GM19025 (cell line): ENCODE results near the gene SEMA6B.
"Not testable (repeated sequence)": the region's sequence is repeated elsewhere in the genome, so short reads cannot be mapped to it uniquely, and the experiment has no call there.

Experiments
- ATAC-seq: cut with Tn5 transposase; IDR thresholded peaks from one replicate; pipeline ENCODE4 v1.9.1; 2021; ENCODE audit warnings: mild to moderate bottlenecking, low read depth, moderate library complexity; ENCODE audit not compliant: unreplicated experiment

Gene SEMA6B

DNA sequence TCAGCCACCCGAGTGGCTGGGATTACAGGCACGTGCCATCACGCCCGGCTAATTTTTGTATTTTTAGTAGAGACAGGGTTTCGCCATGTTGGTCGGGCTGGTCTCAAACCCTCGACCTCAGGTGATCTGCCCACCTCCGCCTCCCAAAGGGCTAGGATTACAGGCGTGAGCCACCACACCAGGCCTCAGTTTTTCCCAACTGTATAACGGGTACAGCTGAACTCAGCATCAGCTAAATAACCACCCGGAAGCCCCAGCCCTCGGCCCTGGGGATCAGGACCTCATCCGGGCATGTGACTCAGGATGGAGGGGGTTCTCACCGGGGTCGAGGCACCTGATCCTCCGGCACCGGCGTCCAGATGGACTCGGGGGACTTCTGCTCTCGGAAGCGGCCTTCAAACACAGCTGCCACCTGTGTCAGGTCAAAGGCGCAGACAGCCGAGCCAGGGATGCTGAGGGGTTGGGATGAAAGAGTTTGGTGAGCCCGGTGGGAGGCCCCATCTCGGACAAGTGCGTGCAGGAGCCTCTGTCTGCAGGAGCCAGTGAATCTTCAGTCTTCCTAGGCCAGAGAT lies 8.9 kb downstream of the SEMA6B start:
- no peak for ATAC-seq

DNA sequence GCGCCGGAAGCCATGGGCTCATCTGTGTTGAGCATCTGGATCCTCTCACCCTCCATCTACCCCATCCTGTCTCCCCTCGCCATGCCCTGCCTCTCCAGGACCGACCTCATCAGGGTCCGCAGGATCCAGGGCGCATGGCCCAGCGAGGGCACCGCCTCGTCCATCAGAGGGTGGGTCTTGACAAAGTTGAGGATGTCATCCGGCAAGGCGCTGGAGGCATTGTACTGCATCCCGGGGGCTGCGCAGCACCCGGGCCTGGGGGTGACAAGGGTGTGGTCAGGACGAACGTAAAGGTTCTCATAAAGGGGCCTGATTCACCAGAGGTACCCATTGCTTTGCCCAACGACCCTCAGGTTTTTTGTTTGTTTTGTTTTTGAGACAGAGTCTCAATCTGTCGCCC lies 9.5 kb downstream of the SEMA6B start:
- ATAC-seq: no peak

GRCh38 chr19:4548238-4548584 lies 11.3 kb downstream of the SEMA6B start:
- no peak for ATAC-seq

DNA sequence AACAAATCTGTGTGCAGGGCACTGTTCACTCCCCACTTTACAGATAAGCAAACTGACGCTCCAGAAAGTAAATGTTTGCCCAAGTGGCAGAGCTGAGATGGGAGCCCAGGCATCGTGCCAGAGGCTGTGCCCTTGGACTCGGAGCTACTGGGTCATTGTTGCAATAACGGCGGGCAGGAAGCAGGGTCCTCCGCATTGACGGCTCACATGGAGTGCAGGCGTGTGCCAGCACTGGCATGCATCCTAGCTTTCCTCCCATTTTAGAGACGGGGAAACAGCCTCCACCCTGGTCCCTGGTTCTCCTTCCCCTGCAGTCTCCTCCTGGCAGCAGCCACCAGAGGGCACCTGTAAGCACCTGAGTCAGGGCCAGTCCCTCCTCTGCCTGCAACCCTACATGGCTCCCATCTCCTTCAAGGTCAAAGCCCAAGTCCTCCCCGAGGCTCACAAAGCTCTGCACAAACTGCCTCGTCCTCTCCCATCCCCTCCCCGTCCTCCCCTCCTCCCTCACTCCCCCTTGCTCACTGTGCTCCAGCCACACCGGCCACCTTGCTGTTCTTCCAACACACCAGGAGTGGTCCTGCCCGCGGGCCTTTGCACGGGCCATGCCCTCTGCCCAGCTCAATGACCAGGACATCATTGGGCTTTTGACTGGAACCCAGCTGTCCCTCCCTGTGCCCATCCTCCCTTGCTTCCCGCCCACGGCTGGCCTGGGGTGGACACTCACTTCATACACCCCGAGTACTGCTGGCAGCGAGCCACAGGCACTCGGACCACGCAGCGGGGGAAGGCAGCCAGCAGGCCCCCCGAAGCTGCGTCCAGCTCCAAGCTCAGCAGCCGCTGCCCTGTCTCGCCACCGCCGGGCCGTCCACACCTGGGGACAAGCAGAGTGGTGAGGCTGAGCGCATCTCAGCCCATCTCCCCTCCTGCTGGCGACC lies 11.9 kb downstream of the SEMA6B start:
- ATAC-seq: no peak

DNA sequence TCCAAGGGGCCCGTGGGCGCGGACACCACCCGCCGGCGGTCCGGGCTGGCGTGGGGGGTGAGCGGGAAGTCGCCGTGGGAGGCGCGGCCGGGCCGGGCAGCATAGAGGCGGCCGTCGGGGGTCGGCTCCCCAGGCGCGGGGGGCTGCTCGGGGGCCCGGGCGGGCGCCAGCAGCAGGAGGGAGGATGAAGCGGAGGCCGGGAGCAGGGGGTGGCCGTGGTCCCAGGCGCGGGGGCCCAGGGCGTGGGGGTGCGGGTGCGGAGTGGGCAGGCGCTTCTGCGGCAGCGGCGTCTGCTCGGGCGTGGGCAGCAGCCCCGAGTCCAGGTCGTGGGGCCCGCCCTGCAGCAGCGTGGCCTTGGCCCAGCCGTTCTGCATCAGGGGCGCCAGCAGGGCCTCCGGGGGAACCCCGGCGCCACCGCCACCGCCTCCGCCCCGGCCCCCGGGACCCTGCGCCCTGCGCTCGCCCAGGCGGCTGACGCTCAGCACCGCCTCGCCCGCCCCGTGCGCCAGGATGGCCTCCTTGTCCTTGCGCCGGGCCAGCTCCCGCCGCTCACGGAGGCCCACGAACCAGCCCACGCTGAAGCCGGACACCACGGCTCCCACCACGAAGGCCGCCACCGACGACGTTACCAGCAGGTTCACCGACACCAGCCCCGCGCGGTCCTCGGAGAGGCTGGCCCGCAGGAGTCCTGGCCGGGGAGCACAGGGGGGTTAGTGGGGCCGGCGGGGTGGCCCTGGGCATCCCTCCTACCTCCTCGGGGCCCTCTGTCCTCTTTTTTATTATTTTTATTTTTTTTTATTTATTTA lies 15.4 kb downstream of the SEMA6B start:
- no peak for ATAC-seq

GRCh38 chr19:4542896-4543841 lies 16.3 kb downstream of the SEMA6B start:
- no peak for ATAC-seq

GRCh38 chr19:4541806-4542145 lies 17.7 kb downstream of the SEMA6B start:
- not testable (repeated sequence) for ATAC-seq

DNA sequence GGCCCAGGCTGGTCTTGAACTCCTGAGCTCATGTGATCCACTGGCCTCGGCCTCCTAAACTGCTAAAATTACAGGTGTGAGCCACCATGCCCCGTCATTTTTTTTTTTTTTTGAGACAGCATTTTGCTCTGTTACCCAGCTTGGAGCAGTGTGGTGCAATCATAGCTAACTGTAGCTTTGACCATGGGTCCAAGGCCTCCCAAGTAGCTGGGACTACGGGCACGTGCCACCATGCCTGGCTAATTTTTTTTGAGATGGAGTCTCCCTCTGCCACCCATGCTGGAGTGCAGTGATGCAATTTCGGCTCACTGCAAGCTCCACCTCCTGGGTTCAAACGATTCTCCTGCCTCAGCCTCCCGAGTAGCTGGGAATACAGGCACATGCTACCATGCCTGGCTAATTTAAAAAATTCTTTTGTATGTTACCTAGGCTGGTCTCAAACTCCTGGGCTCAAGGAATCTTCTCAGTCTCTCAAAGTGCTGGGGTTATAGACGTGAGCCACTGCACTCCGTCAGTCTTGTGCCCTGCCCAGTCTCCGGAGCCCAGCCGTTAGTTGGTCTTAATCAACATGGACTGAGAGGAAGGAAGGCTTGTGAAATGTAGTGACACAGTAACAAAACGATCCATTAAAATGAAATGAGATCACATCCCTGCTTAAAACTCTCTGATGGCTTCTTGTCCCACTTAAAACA lies 18.2 kb downstream of the SEMA6B start:
- ATAC-seq: no peak

GRCh38 chr19:4539693-4540581 lies 19.5 kb downstream of the SEMA6B start, which contains the start of gene LRG1:
Gene LRG1, minus strand, starts transcription at chr19:4540036. Its CDS starts 23 bp downstream, at chr19:4540013.
- no peak for ATAC-seq

GRCh38 chr19:4539169-4539692 lies 20.3 kb downstream of the SEMA6B start:
- ATAC-seq: no peak

DNA sequence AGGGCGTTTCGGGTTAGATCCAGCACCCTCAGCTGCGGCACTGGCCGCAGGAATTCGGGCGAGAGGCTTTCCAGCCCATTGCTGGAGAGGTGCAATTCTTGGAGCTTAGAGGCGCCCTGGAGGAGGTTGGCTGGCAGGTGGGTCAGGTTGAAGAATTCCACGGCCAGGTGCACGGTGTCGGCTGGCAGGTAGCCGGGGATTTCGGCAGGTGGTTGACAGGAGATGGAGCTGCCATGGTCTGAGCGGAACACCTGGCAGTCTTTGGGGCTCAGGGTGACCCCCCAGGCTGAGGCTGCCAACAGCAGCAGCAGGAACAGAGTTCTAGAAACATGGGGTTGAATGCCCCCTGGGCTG lies 20.9 kb downstream of the SEMA6B start:
- ATAC-seq: no peak

DNA sequence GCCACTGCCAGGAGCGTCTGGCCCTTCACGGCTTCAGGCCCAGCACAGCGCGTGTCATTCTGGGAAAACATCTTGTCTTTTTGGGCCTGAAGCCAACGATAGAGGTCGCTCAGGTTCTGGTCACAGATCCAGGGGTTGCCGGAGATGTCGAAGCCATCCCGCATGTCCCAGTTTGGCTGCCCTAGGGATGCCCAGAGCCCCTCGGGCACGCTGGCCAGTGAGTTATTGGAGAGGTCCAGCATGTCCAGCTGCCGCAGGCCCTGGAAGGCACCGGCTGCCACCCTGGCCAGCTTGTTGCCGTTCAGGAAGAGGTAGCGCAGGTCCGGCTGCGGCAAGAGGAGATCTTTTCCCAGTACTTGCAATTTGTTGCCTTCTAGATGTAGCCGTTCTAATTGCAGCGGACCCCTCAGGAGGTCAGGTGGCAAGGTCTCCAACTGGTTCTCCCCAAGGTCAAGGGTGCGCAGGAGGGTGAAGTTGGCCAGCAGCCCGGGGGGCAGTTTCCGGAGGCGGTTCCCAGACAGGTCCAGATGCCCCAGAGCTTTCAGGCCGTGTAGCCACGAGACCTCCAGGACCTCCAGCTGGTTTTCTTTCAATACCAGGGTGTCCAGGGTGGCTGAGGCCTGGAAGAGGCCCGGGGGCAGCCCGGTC lies 21.4 kb downstream of the SEMA6B start:
- no peak for ATAC-seq

- no peak for ATAC-seq
These were observed 22.7 kb downstream of the SEMA6B start for GRCh38 chr19:4536798-4537197.

GRCh38 chr19:4534836-4535658 lies 24.4 kb downstream of the SEMA6B start, which contains the start of gene PLIN5:
Gene PLIN5, minus strand, starts transcription at chr19:4535224. Its CDS starts 1,150 bp downstream, at chr19:4534074.
- no peak for ATAC-seq

DNA sequence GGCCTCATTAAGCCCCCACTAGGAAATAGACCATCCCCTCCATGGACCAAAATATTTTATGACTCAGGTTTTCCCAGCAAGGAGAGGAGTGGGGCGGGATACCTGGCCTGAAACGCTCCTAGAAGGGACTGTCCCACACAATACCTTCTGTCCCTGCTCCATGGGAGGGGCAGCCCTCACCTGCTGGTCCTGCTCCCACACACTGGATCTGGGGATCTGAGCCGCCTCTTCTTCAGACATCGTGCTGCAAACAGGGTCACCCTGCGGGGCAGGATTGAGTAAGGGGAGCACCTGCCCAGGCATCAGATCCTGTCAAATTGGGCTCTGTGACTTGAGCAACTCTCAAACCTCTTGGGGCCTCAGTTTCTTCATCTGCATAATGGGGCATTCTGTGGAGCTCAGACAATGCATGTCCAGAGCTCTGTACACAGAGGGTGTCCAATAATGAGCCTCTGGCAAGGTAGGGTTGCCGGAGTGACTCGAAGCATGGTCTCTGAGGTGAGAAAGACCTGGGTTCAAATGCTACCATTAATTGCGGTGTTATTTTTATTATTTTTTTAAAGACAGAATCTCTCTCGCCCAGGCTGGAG lies 25.6 kb downstream of the SEMA6B start:
- ATAC-seq: no peak

- ATAC-seq: no peak
These were observed 26.1 kb downstream of the SEMA6B start for GRCh38 chr19:4533334-4533733.
